Activated B cell treated with CpG ODN at 0.5 μM for 24 hours (primary cell): ENCODE data around the gene EMC1. TPM values are rescaled to one million over a fixed set of nuclear protein-coding genes. Genes with fewer than 3 reads are reported as not detected.

Source experiments
- ATAC-seq: fragments of 200-7000 bp; cut with Tn5 transposase; one replicate; pipeline ENCODE4 v1.10.0; 2021; ENCODE audit warnings: low read depth, mild to moderate bottlenecking, moderate library complexity
- CTCF ChIA-PET: fragments of 350-600 bp; sonication (Branson Sonifier 250); formaldehyde crosslinking; loops from one replicate; lab custom pipeline; 2021; ENCODE audit warnings: antibody characterized with exemption; lab: Charles Lee
- POLR2A ChIA-PET: fragments of 350-600 bp; sonication (Branson Sonifier 250); formaldehyde crosslinking; loops from one replicate; lab custom pipeline; 2021; ENCODE audit warnings: antibody characterized with exemption; lab: Charles Lee
- DNase-seq: peaks from one replicate; pipeline ENCODE4 v3.0.0; 2022
- H3K27ac Mint-ChIP-seq: one replicate; pipeline ENCODE4 v1.8.0; 2020; ENCODE audit warnings: mixed read lengths
- H3K27me3 Mint-ChIP-seq: one replicate; pipeline ENCODE4 v1.8.0; 2021; ENCODE audit warnings: mixed read lengths
- H3K36me3 Mint-ChIP-seq: one replicate; pipeline ENCODE4 v1.8.0; 2021; ENCODE audit warnings: low read depth, mixed read lengths
- H3K4me1 Mint-ChIP-seq: one replicate; pipeline ENCODE4 v1.8.0; 2021; ENCODE audit warnings: mixed read lengths
- H3K4me3 Mint-ChIP-seq: one replicate; pipeline ENCODE4 v1.8.0; 2020; ENCODE audit warnings: mild to moderate bottlenecking, mixed read lengths
- H3K9me3 Mint-ChIP-seq: one replicate; pipeline ENCODE4 v1.8.0; 2020; ENCODE audit warnings: mixed read lengths
- CTCF ChIP-seq: fragments of 200-600 bp; IDR thresholded peaks from one replicate; pipeline ENCODE4 v1.8.0; 2022; ENCODE audit warnings: antibody characterized with exemption, mild to moderate bottlenecking
- intact Hi-C: fragments of 100-400 bp; cut with micrococcal nuclease; formaldehyde crosslinking; loops from one replicate; pipeline ENCODE4 v1.15.1; 2024
- total RNA-seq: library from RNA; stranded (reverse); gene quantifications from 2 replicates; pipeline ENCODE4 v1.2.3, GENCODE V29; 2022

Gene EMC1
- total RNA-seq, 1 donor from 2014 or later, result 42.7 TPM

GRCh38 chr1:19199969-19200604, 51.2 kb downstream of the EMC1 start:
- Mint-ChIP-seq H3K4me3 (no peak overlapping the region), H3K27ac (no peak overlapping the region), H3K9me3 (no peaks in the 10 kb centered on the region), H3K27me3 (no peaks in the 10 kb centered on the region), H3K4me1 (peaks cover 25% of the 10 kb centered on the region), H3K36me3 (peaks cover 77% of the 10 kb centered on the region)
- POLR2A ChIA-PET, result no interaction called here
- DNase-seq (no peak), ATAC-seq (no peak)
- CTCF ChIA-PET, result interaction anchor here (1.0 kb wide), 1 partner anchor 287 kb away, joined by 3 read pairs; no protein-coding TSS in a partner anchor
- intact Hi-C loops, result no loop called here
- no peak for TF ChIP-seq CTCF

- CTCF ChIA-PET, result no interaction called here
- DNase-seq, result no peak
- no peaks in the 10 kb centered on the region for H3K27me3 Mint-ChIP-seq
- intact Hi-C loops, result no loop called here
- no peak for ATAC-seq
- no peak overlapping the region for H3K4me3 Mint-ChIP-seq
- peaks cover 71% of the 10 kb centered on the region for H3K36me3 Mint-ChIP-seq
- no peaks in the 10 kb centered on the region for H3K9me3 Mint-ChIP-seq
- no peak overlapping the region for H3K27ac Mint-ChIP-seq
- POLR2A ChIA-PET, result interaction anchor here (0.6 kb wide), 1 partner anchor 9 kb away, joined by 8 read pairs; no protein-coding TSS in a partner anchor
- peaks cover 19% of the 10 kb centered on the region for H3K4me1 Mint-ChIP-seq
- TF ChIP-seq CTCF, result no peak
Measured at GRCh38 chr1:19199329-19199968, 51.9 kb downstream of the EMC1 start.

GRCh38 chr1:19198820-19199219, 52.5 kb downstream of the EMC1 start:
- POLR2A ChIA-PET, result interaction anchor here (0.6 kb wide), 1 partner anchor 10 kb away, joined by 8 read pairs; no protein-coding TSS in a partner anchor
- CTCF ChIA-PET, result no interaction called here
- Mint-ChIP-seq H3K27ac (no peak overlapping the region), H3K4me1 (peaks cover 15% of the 10 kb centered on the region), H3K27me3 (no peaks in the 10 kb centered on the region), H3K4me3 (no peak overlapping the region), H3K36me3 (peaks cover 74% of the 10 kb centered on the region), H3K9me3 (no peaks in the 10 kb centered on the region)
- ATAC-seq, result no peak
- DNase-seq, result no peak
- TF ChIP-seq CTCF, result no peak
- intact Hi-C loops, result no loop called here

- POLR2A ChIA-PET, result interaction anchor here (0.6 kb wide), 1 partner anchor 10 kb away, joined by 3 read pairs; no protein-coding TSS in a partner anchor
- H3K9me3 Mint-ChIP-seq, result no peaks in the 10 kb centered on the region
- DNase-seq (no peak), ATAC-seq (no peak)
- no peak for TF ChIP-seq CTCF
- H3K4me1 Mint-ChIP-seq, result peaks cover 9% of the 10 kb centered on the region
- peaks cover 84% of the 10 kb centered on the region for H3K36me3 Mint-ChIP-seq
- no peak overlapping the region for H3K4me3 Mint-ChIP-seq
- no peaks in the 10 kb centered on the region for H3K27me3 Mint-ChIP-seq
- CTCF ChIA-PET, result no interaction called here
- no peak overlapping the region for H3K27ac Mint-ChIP-seq
- intact Hi-C loops, result no loop called here
Measured at GRCh38 chr1:19197845-19198244, 53.5 kb downstream of the EMC1 start.

GRCh38 chr1:19196331-19196730, 55.0 kb downstream of the EMC1 start:
- H3K36me3 Mint-ChIP-seq, result peaks cover 89% of the 10 kb centered on the region
- no peaks in the 10 kb centered on the region for H3K27me3 Mint-ChIP-seq
- ChIA-PET POLR2A (no interaction called here), CTCF (no interaction called here)
- no peak for TF ChIP-seq CTCF
- H3K9me3 Mint-ChIP-seq, result no peaks in the 10 kb centered on the region
- ATAC-seq (no peak), DNase-seq (no peak)
- H3K4me3 Mint-ChIP-seq, result no peak overlapping the region
- intact Hi-C loops, result no loop called here
- no peak overlapping the region for H3K27ac Mint-ChIP-seq
- H3K4me1 Mint-ChIP-seq, result no peaks in the 10 kb centered on the region
